Measurements from ENCODE around the gene ZNF18. TPM values are rescaled to one million over a fixed set of nuclear protein-coding genes. Genes with fewer than 3 reads are reported as not detected.
"Not testable (repeated sequence)": the region's sequence is repeated elsewhere in the genome, so short reads cannot be mapped to it uniquely, and the experiment has no call there.

The ZNF18 gene
- total RNA-seq, 2 donors from 2014 or later = 6.7 to 7.0 TPM

- DNase-seq (ENCODE audit: low spot score) (no peak), ATAC-seq (no peak)
- Mint-ChIP-seq H3K4me3 (no peak overlapping the region), H3K36me3 (peaks cover 35% of the 10 kb centered on the region), H3K27ac (no peak overlapping the region), H3K27me3 (no peaks in the 10 kb centered on the region), H3K4me1 (ENCODE audit: low read depth in 2 of 2) (peaks cover 0 to 2% of the 10 kb centered on the region in 2 donors), H3K9me3 (peaks cover 23% of the 10 kb centered on the region)
Measured at GRCh38 chr17:11969565-11969964, 27.7 kb downstream of the ZNF18 start.

GRCh38 chr17:11954936-11955335, 42.3 kb downstream of the ZNF18 start:
- no peak for DNase-seq (ENCODE audit: low spot score)
- H3K27me3 Mint-ChIP-seq = no peaks in the 10 kb centered on the region
- ATAC-seq = no peak
- H3K36me3 Mint-ChIP-seq = peaks cover 22% of the 10 kb centered on the region
- peaks cover 4% of the 10 kb centered on the region for H3K9me3 Mint-ChIP-seq
- no peak overlapping the region for H3K4me3 Mint-ChIP-seq
- no peak overlapping the region for H3K27ac Mint-ChIP-seq
- H3K4me1 Mint-ChIP-seq (ENCODE audit: low read depth in 2 of 2) = no peaks in the 10 kb centered on the region

- Mint-ChIP-seq H3K4me1 (ENCODE audit: low read depth in 2 of 2) (no peaks in the 10 kb centered on the region), H3K4me3 (no peak overlapping the region), H3K27ac (no peak overlapping the region), H3K27me3 (no peaks in the 10 kb centered on the region), H3K9me3 (peaks cover 4% of the 10 kb centered on the region), H3K36me3 (peaks cover 22% of the 10 kb centered on the region)
- DNase-seq (ENCODE audit: low spot score) (no peak), ATAC-seq (no peak)
Measured at GRCh38 chr17:11953924-11954323, 43.4 kb downstream of the ZNF18 start.

- Mint-ChIP-seq H3K4me3 (no peak overlapping the region), H3K4me1 (ENCODE audit: low read depth in 2 of 2) (no peaks in the 10 kb centered on the region), H3K9me3 (peaks cover 4% of the 10 kb centered on the region), H3K27me3 (no peaks in the 10 kb centered on the region), H3K27ac (no peak overlapping the region), H3K36me3 (peaks cover 17% of the 10 kb centered on the region)
- no peak for DNase-seq (ENCODE audit: low spot score)
- no peak for ATAC-seq
Measured at GRCh38 chr17:11952610-11953009, 44.7 kb downstream of the ZNF18 start.

- no peak overlapping the region for H3K27ac Mint-ChIP-seq
- H3K4me3 Mint-ChIP-seq = no peak overlapping the region
- H3K27me3 Mint-ChIP-seq = no peaks in the 10 kb centered on the region
- no peaks in the 10 kb centered on the region for H3K9me3 Mint-ChIP-seq
- H3K4me1 Mint-ChIP-seq (ENCODE audit: low read depth in 2 of 2) = no peaks in the 10 kb centered on the region
- peaks cover 12% of the 10 kb centered on the region for H3K36me3 Mint-ChIP-seq
- ATAC-seq (no peak), DNase-seq (ENCODE audit: low spot score) (no peak)
Measured at GRCh38 chr17:11950771-11951519, 46.3 kb downstream of the ZNF18 start.

- not testable (repeated sequence) for DNase-seq (ENCODE audit: low spot score); H3K27ac Mint-ChIP-seq; H3K4me3 Mint-ChIP-seq; H3K27me3 Mint-ChIP-seq; H3K9me3 Mint-ChIP-seq; H3K4me1 Mint-ChIP-seq (ENCODE audit: low read depth in 2 of 2); ATAC-seq
- peaks cover 12% of the 10 kb centered on the region for H3K36me3 Mint-ChIP-seq
Measured at GRCh38 chr17:11949571-11949970, 47.7 kb downstream of the ZNF18 start.

- no peaks in the 10 kb centered on the region for H3K27me3 Mint-ChIP-seq
- no peak for DNase-seq (ENCODE audit: low spot score)
- no peak overlapping the region for H3K27ac Mint-ChIP-seq
- no peak for ATAC-seq
- H3K9me3 Mint-ChIP-seq = no peaks in the 10 kb centered on the region
- H3K36me3 Mint-ChIP-seq = peaks cover 5% of the 10 kb centered on the region
- no peaks in the 10 kb centered on the region for H3K4me1 Mint-ChIP-seq (ENCODE audit: low read depth in 2 of 2)
- H3K4me3 Mint-ChIP-seq = no peak overlapping the region
Measured at GRCh38 chr17:11948789-11949188, 48.5 kb downstream of the ZNF18 start.

GRCh38 chr17:11944587-11944986, 52.7 kb downstream of the ZNF18 start:
- no peaks in the 10 kb centered on the region for H3K9me3 Mint-ChIP-seq
- no peaks in the 10 kb centered on the region for H3K4me1 Mint-ChIP-seq (ENCODE audit: low read depth in 2 of 2)
- H3K27me3 Mint-ChIP-seq = no peaks in the 10 kb centered on the region
- no peaks in the 10 kb centered on the region for H3K36me3 Mint-ChIP-seq
- ATAC-seq (no peak), DNase-seq (ENCODE audit: low spot score) (no peak)
- H3K4me3 Mint-ChIP-seq = no peak overlapping the region
- no peak overlapping the region for H3K27ac Mint-ChIP-seq

- Mint-ChIP-seq H3K4me3 (no peak overlapping the region), H3K4me1 (ENCODE audit: low read depth in 2 of 2) (no peaks in the 10 kb centered on the region), H3K27ac (no peak overlapping the region), H3K27me3 (no peaks in the 10 kb centered on the region), H3K36me3 (no peaks in the 10 kb centered on the region), H3K9me3 (no peaks in the 10 kb centered on the region)
- ATAC-seq = no peak
- no peak for DNase-seq (ENCODE audit: low spot score)
Measured at GRCh38 chr17:11943759-11944347, 53.4 kb downstream of the ZNF18 start.

- not testable (repeated sequence) for H3K4me1 Mint-ChIP-seq (ENCODE audit: low read depth in 2 of 2); DNase-seq (ENCODE audit: low spot score); H3K36me3 Mint-ChIP-seq; H3K27me3 Mint-ChIP-seq; H3K27ac Mint-ChIP-seq; ATAC-seq; H3K9me3 Mint-ChIP-seq; H3K4me3 Mint-ChIP-seq
Measured at GRCh38 chr17:11943086-11943485, 54.2 kb downstream of the ZNF18 start.

- Mint-ChIP-seq H3K27me3 (peaks cover 2 to 4% of the 10 kb centered on the region in 2 donors), H3K4me1 (ENCODE audit: low read depth in 2 of 2) (no peaks in the 10 kb centered on the region), H3K9me3 (no peaks in the 10 kb centered on the region), H3K4me3 (no peak overlapping the region), H3K27ac (no peak overlapping the region), H3K36me3 (no peaks in the 10 kb centered on the region)
- ATAC-seq (no peak), DNase-seq (ENCODE audit: low spot score) (no peak)
Measured at GRCh38 chr17:11940904-11941303, 56.4 kb downstream of the ZNF18 start.

GRCh38 chr17:11935734-11936406, 61.4 kb downstream of the ZNF18 start:
- no peak for DNase-seq (ENCODE audit: low spot score)
- H3K4me3 Mint-ChIP-seq = no peak overlapping the region
- no peaks in the 10 kb centered on the region for H3K36me3 Mint-ChIP-seq
- H3K9me3 Mint-ChIP-seq = no peaks in the 10 kb centered on the region
- no peaks in the 10 kb centered on the region for H3K4me1 Mint-ChIP-seq (ENCODE audit: low read depth in 2 of 2)
- H3K27me3 Mint-ChIP-seq = peaks cover 4% of the 10 kb centered on the region in 2 donors
- H3K27ac Mint-ChIP-seq = no peak overlapping the region
- ATAC-seq = no peak

GRCh38 chr17:11932337-11932898, 64.9 kb downstream of the ZNF18 start:
- H3K9me3 Mint-ChIP-seq = no peaks in the 10 kb centered on the region
- no peaks in the 10 kb centered on the region for H3K36me3 Mint-ChIP-seq
- DNase-seq (ENCODE audit: low spot score) (no peak), ATAC-seq (peak in 1 of 2 donors; percentile 36)
- H3K4me1 Mint-ChIP-seq (ENCODE audit: low read depth in 2 of 2) = no peaks in the 10 kb centered on the region
- H3K27me3 Mint-ChIP-seq = peaks cover 4 to 5% of the 10 kb centered on the region in 2 donors
- no peak overlapping the region for H3K27ac Mint-ChIP-seq
- H3K4me3 Mint-ChIP-seq = no peak overlapping the region

- H3K4me1 Mint-ChIP-seq (ENCODE audit: low read depth in 2 of 2) = no peaks in the 10 kb centered on the region
- ATAC-seq (no peak), DNase-seq (ENCODE audit: low spot score) (no peak)
- peaks cover 8% of the 10 kb centered on the region for H3K9me3 Mint-ChIP-seq
- no peak overlapping the region for H3K4me3 Mint-ChIP-seq
- no peak overlapping the region for H3K27ac Mint-ChIP-seq
- peaks cover 4 to 21% of the 10 kb centered on the region in 2 donors for H3K27me3 Mint-ChIP-seq
- no peaks in the 10 kb centered on the region for H3K36me3 Mint-ChIP-seq
Measured at GRCh38 chr17:11928436-11928835, 68.8 kb downstream of the ZNF18 start.
